D341Med (cell line): Measurements from ENCODE around the gene SLC29A3.
A peak's percentile ranks its signal among the peaks of the same experiment; 100 is the strongest.

ENCODE experiments used
- DNase-seq: peaks from one replicate; pipeline ENCODE4 v3.0.0; 2012; ENCODE audit warnings: low spot score

Gene SLC29A3

GRCh38 chr10:71392791-71393781, 74.0 kb downstream of the SLC29A3 start:
- DNase-seq = no peak

GRCh38 chr10:71393841-71394475, 74.9 kb downstream of the SLC29A3 start:
- no peak for DNase-seq

GRCh38 chr10:71394926-71395562, 76.0 kb downstream of the SLC29A3 start:
- DNase-seq = no peak

GRCh38 chr10:71395621-71396020, 76.6 kb downstream of the SLC29A3 start:
- DNase-seq = no peak

- DNase-seq = peak; percentile 53
Observed at GRCh38 chr10:71396084-71396710, 77.1 kb downstream of the SLC29A3 start.

GRCh38 chr10:71396711-71397295, 77.7 kb downstream of the SLC29A3 start, which contains the start of gene CDH23:
CDH23 (plus strand) TSS chr10:71396920; CDS start chr10:71439832, 42,912 bp downstream.
- peak; percentile 44 for DNase-seq

GRCh38 chr10:71397296-71398212, 78.5 kb downstream of the SLC29A3 start:
- no peak for DNase-seq

GRCh38 chr10:71398976-71399375, 79.9 kb downstream of the SLC29A3 start:
- no peak for DNase-seq

- DNase-seq = no peak
Observed at GRCh38 chr10:71399946-71400345, 80.9 kb downstream of the SLC29A3 start.

GRCh38 chr10:71401056-71401455, 82.0 kb downstream of the SLC29A3 start:
- DNase-seq = no peak

- DNase-seq = no peak
Observed at GRCh38 chr10:71402005-71402404, 82.9 kb downstream of the SLC29A3 start.

GRCh38 chr10:71404503-71405295, 85.6 kb downstream of the SLC29A3 start:
- no peak for DNase-seq

- no peak for DNase-seq
Observed at GRCh38 chr10:71406878-71407277, 87.8 kb downstream of the SLC29A3 start.

- DNase-seq = no peak
Observed at GRCh38 chr10:71408436-71409225, 89.6 kb downstream of the SLC29A3 start.

GRCh38 chr10:71409516-71410104, 90.6 kb downstream of the SLC29A3 start:
- DNase-seq = no peak
